GM21786 (cell line): ENCODE results near the gene MAPK8IP1.
A peak's percentile ranks its signal among the peaks of the same experiment; 100 is the strongest.
"Not testable (repeated sequence)": the region's sequence is repeated elsewhere in the genome, so short reads cannot be mapped to it uniquely, and the experiment has no call there.

ENCODE experiments used
- ATAC-seq: cut with Tn5 transposase; IDR thresholded peaks from one replicate; pipeline ENCODE4 v1.9.1; 2021; ENCODE audit not compliant: unreplicated experiment

MAPK8IP1 gene

GRCh38 chr11:45885274-45885920 is at the start of gene MAPK8IP1:
MAPK8IP1 (plus strand) TSS chr11:45885651; CDS start chr11:45885821, 170 bp downstream.
- ATAC-seq = no peak

DNA sequence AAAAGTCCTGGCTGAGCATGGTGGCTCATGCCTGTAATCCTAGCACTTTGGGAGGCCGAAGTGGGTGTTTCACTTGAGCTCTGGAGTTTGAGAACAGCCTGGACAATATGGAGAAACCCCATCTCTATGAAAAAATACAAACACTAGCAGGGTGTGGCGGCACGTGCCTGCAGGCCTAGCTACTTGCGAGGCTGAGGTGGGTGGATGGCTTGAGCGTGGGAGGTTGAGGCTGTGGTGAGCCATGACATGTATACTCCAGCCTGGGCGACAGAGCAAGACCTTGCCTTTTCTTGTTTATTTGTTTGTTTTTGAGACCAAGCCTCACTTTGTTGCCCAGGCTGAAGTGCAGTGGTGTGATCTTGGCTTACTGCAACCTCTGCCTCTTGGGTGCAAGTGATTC is 46.2 kb upstream of the MAPK8IP1 start:
- ATAC-seq = no peak

GRCh38 chr11:45840251-45840650 is 45.2 kb upstream of the MAPK8IP1 start:
- not testable (repeated sequence) for ATAC-seq

DNA sequence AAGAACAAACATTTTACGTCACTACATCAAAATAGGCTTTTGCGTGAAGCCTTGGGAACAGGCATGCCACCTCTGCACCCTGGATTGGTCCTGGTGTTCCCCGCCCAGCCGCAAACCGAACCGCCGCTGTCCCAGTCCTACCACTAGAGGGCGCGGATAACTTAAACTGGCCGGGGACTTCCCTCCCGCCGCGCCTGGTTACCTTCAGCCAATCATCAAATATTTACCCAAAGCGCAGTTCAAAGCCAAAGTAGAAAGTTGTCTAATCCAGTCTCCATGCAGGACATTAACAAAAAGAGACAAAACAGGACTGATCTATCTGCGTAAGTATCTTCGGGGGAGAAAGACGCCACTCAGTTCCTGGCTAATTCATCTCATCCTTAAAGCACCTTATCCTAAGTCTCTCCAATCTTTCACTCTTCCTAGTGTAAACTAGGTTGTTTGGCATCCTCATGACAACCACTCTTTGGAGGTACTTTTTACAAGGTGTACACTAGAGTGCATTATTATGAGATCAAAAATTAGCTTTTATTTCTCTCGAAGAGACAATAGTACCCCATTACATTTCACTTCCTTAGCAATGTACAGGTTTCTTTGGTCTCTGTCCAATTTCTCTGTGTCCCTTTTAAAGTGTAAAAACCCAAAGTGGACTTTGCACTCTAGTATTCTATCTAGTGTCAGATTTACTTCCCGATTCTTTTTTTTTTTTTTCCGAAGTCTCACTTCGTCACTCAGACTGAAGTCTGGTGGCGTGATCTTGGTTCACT is 42.1 kb upstream of the MAPK8IP1 start:
- ATAC-seq = no peak

- ATAC-seq = no peak
Measured at GRCh38 chr11:45844822-45845578, 40.5 kb upstream of the MAPK8IP1 start.

- no peak for ATAC-seq
Measured at GRCh38 chr11:45846174-45846675, 39.2 kb upstream of the MAPK8IP1 start.

DNA sequence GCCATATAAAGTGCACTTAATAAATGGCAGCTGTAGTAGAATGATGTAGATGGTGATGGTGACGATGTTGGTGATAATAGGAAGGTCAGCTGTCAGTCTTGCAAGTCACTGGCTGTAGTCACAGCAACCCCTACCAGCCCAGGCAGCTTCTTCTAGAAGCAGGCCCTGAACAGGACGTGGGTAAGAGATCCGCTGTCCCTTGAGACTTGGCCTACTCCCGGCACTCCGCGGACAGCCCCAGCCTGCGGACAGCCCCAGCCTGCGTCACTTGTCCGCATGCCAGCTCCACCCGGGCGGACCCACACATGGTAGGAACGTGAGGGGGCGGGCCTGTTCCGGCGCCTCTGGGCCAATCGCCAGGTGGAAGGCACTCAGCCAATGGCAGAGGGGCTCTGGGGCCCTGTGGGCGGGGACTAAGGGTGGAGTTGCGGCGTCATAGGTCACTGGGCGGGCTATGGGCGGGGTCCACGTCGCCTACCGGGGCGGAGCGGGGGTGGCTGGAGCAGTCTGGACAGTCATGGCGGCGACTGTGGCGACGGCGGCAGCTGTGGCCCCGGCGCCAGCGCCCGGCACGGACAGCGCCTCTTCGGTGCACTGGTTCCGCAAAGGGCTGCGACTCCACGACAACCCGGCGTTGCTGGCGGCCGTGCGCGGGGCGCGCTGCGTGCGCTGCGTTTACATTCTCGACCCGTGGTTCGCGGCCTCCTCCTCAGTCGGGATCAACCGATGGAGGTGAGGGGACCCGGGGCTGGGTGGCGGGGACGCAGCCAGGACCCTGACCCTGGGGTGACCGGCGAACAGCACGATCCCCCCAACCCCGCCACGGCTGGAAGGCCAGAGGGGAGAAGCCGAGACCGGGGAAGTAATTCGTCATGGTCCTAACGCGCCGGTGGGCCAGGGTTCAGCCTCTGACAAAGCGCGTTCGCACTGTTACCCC is 38.2 kb upstream of the MAPK8IP1 start, which contains the start of gene CRY2:
Gene CRY2 (plus strand): TSS at position 502 of the 937 bp plus-strand sequence. CDS start 16 bp downstream, at position 518.
- ATAC-seq = peak; percentile 87

GRCh38 chr11:45847911-45848316 is 37.5 kb upstream of the MAPK8IP1 start:
- ATAC-seq = peak; percentile 3

DNA sequence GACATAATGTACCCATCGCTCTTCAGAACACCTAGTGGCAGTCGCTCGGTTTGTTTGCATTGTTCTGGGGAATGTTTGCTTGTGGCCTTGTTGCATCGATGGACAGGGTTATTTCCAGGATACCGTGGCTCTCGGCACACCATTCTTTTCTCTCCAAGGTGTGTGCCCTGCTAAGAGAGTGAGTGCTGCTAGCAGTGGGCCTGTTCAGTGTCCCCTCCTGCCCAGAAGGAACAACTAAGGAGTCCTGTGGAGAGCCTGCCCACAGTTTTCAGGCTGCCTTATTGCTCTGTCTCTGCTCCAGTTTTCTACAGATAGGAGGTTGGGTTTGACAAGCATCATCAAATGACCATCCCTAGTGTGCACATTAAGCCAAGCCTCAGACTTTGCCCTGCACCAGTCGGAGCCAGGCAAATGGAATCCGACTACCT is 36.8 kb upstream of the MAPK8IP1 start:
- ATAC-seq = no peak

- no peak for ATAC-seq
Measured at GRCh38 chr11:45850446-45850845, 35.0 kb upstream of the MAPK8IP1 start.

GRCh38 chr11:45851228-45851627 is 34.2 kb upstream of the MAPK8IP1 start:
- no peak for ATAC-seq

DNA sequence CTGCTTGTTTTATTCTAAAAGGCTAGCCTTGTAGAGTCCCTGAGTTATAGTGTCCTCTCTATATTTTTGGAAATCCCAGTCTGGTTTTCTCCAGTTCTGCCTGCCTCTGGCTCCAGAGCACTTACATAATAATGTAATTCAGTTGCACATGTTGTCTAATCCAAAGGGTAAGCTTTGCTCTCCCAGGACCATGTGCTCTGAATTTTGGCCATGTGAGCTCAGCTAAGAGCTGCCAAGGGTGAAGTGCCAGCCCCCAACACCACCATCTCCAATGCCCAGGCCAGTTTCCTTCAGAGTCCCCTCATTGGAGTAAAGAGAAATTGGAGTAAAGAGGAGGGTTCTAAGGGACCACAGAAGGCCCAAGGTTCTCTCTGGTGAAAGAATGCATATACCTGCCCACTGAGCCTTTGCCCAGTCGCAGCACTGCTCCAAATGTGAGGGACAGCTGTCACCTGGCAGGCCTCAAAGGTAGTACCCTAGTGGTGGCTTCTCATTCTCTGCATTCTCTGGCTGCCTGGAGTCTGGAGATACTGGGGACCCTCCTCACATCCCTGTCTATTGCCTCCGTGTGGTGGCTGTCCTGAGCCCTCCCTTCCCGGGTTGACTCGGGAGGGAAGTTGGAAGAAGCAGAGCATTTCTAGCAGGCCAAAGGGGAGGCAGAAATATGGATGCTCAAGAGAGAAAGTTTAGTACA is 33.3 kb upstream of the MAPK8IP1 start:
- ATAC-seq = peak; percentile 19

GRCh38 chr11:45852712-45853101 is 32.7 kb upstream of the MAPK8IP1 start:
- peak; percentile 57 for ATAC-seq

GRCh38 chr11:45853332-45854219 is 31.9 kb upstream of the MAPK8IP1 start:
- ATAC-seq = no peak

DNA sequence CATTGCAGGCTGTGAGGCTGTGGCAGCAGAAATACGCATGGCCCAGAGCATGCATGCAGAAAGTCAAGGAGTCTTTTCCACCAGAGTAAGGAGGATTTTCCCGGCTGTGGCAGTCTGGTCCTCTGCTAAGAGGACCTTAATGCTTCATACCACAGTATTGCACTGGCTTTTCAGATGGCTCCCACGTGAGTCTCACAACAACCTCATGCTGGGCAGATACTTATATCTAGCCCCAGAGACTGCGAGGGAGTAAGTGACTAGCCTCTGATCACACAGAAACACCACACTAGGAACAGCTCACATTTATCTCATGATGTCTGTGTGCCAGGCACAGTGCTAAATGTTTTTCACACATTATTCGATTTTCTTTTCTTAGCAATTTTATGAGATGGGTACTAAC is 30.1 kb upstream of the MAPK8IP1 start:
- no peak for ATAC-seq

- no peak for ATAC-seq
Measured at GRCh38 chr11:45856044-45856468, 29.4 kb upstream of the MAPK8IP1 start.

GRCh38 chr11:45857961-45858474 is 27.4 kb upstream of the MAPK8IP1 start:
- no peak for ATAC-seq

DNA sequence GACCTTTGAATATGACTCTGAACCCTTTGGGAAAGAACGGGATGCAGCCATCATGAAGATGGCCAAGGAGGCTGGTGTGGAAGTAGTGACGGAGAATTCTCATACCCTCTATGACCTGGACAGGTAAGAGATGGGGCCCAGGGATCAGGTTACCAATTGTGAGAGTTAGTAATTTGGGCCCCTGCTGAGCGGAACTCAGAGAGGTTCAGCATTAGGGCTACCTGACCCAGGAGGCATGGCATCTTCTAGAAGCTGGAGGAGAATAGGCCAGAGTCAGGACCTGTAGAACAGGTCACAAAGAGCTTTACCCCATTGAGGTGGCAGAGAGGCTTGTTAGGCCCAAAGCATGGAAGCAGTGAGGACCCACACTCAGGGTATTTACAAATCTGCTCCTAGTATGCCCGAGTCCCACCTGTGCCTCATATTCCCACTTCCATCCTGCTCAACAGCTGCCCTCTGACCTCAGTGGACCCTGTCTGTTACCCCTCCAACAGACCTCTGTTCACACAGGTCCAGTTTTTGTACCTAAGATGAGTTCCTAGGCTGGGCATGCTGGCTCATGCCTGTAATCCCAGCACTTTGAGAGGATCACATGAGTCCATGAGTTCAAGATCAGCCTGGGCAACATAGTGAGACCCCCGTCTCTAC is 26.6 kb upstream of the MAPK8IP1 start:
- ATAC-seq = no peak
